GM19238 (cell line): ENCODE measurements around the gene DGAT2L6.
"Not testable (repeated sequence)": the region's sequence is repeated elsewhere in the genome, so short reads cannot be mapped to it uniquely, and the experiment has no call there.

Source experiments
- DNase-seq: peaks from one replicate; pipeline ENCODE4 v3.0.0; 2011; ENCODE audit warnings: low spot score; ENCODE audit not compliant: insufficient read length

DGAT2L6 gene

DNA sequence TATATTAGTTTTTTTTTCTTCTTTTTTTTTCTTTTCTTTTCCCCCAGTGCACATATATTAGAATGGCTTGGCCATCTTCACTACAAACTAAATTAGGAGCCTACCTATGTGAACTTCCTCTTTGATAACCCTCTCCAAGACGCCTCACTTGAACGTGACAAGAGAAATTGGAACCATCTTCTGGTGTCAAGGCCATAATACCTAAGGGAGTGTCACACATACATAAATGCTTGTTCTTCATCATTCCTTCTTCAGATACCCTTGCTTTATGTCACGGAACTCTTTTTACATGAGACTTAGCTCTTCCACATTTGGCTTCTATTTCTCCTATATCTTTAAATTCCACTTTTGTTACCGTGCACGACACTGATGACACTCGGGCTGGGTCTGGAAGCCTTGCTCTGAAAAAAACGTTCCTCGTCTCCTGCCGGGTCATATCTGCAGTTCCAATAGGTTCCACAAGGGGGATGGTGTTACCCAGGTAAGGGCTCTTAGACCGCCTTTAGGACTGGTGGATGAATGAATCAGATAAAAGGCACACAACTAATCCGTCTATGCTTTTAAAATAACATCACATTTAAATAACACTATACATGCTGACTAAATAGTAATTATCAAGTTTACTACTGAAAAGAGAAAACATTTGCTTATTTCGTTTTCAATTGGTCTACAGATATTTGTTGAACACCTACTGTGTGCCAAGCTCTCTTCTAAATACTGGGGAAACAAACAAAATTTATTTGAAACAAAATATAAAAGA lies 19.9 kb downstream of the DGAT2L6 start:
- peak; percentile 19 for DNase-seq

DNA sequence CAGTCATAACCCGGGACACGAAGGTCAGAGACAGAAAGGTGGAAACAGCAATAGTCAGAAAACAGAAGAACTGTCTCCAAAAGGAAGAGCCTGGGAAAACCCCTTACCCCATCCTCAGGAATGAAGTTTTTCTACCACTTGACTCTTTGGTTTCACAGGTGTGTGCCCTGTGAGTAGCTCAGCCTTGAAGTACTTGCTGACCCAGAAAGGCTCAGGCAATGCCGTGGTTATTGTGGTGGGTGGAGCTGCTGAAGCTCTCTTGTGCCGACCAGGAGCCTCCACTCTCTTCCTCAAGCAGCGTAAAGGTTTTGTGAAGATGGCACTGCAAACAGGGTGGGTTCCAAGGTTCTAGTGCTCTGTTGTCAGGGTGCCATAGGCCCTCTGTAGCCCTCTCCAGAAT lies 24.4 kb downstream of the DGAT2L6 start:
- DNase-seq: no peak

GRCh38 chrX:70208479-70208878 lies 31.2 kb downstream of the DGAT2L6 start:
- DNase-seq: no peak

DNA sequence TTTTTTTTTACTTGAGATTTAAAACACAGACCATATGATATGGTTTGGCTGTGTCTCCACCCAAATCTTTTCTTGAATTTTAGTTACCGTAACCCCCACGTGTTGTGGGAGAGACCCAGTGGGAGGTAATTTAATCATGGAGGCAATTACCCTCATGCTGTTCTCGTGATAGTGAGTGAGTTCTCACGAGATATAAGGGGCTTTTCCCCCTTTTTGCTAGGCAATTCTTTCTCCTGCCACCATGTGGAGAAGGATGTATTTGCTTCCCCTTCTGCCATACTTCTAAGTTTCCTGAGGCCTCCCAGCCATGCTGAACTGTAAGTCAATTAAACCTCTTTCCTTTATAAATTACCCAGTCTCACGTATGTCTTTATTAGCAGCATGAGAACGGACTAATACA lies 32.3 kb downstream of the DGAT2L6 start:
- not testable (repeated sequence) for DNase-seq

- DNase-seq: no peak
These were observed 42.9 kb downstream of the DGAT2L6 start for GRCh38 chrX:70219938-70220764.

GRCh38 chrX:70226048-70226447 lies 48.8 kb downstream of the DGAT2L6 start:
- no peak for DNase-seq

DNA sequence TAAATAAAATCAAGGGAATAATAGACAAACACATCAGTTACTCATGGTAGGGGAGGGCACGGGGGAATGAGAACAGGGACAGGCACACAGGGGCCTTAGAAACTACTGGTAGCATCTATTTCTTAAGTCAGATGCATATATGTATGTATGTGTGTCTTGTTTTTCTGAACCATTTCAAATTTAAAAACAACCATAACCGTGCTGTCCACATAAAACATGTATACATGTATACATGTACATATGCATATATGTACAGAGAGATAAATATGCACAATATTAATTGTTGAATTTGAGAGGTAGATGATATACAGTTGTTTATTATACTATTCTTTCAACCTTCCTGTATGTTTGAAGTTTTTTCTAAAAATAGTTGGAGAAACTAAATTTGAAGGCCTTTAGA lies 49.4 kb downstream of the DGAT2L6 start:
- no peak for DNase-seq

- no peak for DNase-seq
These were observed 54.4 kb downstream of the DGAT2L6 start for GRCh38 chrX:70231666-70232065.

DNA sequence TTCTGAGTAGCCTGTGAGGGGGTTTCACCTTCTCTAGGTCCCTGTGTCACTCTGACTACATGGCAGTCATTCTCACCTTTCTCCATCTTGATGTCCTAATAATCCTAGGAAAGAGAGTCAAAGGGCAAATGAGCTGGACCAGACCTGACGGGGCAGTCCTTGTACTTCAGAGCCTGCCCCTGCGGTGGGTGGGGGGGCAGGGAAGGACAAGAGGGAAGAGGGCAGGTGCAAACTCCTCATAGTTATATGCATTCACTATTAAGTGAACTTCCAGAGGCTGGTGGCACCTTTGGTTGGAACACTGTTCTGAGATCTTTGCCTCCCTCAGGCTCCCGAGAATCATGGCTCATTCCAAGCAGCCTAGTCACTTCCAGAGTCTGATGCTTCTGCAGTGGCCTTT lies 57.1 kb downstream of the DGAT2L6 start, which contains the start of gene AWAT1:
TSS of gene AWAT1 (plus strand) at position 301 of the 400 bp plus-strand sequence. CDS start at position 342, 41 bp downstream.
- no peak for DNase-seq

DNA sequence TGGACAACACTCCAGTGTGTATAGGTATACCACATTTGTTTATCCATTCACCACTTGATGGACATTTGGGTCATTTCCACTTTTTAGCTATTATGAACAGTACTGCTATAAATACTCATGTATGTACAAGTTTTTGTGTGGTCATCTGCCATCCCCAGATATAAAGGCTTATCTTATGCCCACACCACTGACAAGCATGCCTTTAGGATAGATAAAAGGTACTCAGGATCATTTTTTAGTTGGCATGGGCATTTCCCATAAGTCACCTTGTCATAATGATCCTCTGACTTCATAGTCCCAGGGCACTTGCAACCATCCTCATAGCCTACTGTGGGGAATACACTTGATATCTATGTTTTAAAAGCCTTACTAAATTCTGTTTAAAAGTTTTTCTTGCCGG lies 63.5 kb downstream of the DGAT2L6 start:
- DNase-seq: no peak

DNA sequence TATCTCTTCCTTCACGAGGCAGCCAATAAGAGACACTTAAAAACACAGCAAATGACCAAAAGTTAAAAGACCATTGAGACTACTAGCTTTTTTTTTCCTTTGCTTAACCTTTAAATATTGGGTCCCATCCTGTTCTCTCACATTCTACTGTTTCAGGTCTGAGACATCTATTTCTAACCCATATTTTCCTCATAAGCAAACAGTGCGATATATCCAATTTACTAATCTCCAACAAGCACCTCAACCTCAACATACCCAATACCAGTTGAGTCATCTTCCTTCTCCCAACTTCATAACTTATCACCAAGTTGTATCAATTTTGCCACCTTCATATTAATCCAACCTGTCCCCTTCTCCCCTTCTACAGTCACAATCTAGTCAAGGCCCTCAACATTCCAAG lies 64.2 kb downstream of the DGAT2L6 start:
- DNase-seq: no peak

- not testable (repeated sequence) for DNase-seq
These were observed 66.3 kb downstream of the DGAT2L6 start for GRCh38 chrX:70243601-70244000.

- DNase-seq: no peak
These were observed 67.6 kb downstream of the DGAT2L6 start for GRCh38 chrX:70244881-70245280.

DNA sequence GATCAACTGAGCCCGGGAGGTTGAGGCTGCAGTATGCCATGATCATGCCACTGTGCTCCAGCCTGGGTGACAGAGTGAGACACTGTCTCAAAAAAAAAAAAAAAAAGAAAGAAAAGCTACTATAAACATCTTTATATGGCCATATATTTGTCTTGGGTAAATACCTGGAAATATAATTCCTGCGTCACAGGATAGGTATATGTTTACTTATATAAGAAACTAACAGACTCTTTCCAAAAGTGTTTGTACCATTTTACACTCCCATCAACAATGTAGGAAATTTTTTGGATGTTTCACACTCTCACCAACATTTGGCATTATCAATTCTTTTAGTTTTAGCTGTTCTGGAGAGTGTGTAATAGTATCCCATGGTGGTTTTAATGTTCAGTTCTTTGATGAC lies 70.0 kb downstream of the DGAT2L6 start:
- no peak for DNase-seq

GRCh38 chrX:70252491-70252890 lies 75.2 kb downstream of the DGAT2L6 start:
- DNase-seq: no peak

- no peak for DNase-seq
These were observed 76.2 kb downstream of the DGAT2L6 start for GRCh38 chrX:70253377-70254062.

DNA sequence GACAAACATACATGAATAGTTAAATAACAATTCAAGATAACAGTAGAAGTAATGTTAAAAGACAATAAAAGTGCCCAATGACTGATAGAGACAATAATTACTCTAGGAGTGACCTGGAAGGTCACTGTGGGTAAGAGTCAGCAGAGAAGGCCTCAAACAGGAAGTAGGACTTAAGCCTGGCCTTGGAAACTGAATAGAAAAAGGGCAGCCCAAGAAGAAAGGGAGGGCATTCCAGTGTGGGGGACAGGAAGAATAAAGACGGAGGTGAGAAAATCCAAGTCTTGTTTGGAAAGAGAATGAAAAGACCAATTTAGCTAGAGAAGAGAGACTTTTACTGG lies 76.7 kb downstream of the DGAT2L6 start:
- no peak for DNase-seq

DNA sequence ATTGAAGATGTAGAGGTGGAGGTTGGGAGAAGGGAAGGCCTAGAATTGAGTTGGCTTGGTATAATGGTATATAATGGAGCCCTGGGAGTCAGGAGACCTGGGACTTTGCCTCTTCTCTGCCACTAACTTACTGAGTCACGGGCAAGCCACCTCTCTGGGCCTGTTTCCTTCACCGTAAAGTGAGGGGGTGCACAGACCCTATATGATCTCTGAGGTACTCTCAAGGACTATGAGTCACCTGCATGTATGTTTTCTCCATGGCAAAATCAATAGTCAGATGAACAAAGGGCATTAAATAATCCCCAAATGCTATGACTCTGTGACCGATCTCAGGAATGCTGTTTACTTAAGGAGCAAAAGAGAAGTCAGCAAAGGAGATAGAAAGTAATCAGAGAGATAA lies 77.6 kb downstream of the DGAT2L6 start:
- no peak for DNase-seq
